Natural killer cell treated with Interleukin-12 subunit alpha and Interleukin-12 subunit beta and Interleukin-15 and Interleukin-18, amount 100 ng/mL, for 72 hours (primary cell): Measurements from ENCODE around the gene CXCL6. TPM values are rescaled to one million over a fixed set of nuclear protein-coding genes. Genes with fewer than 3 reads are reported as not detected.

Experiments used
- ATAC-seq, 2 donors: fragments of 150-1000 bp; cut with Tn5 transposase in 1 of 2; sonication (Bioruptor Pico), chemical (Tn5 transposase) in 1 of 2; 2 replicates each; pipeline ENCODE4 v1.10.0; 2021
- DNase-seq: peaks from one replicate; pipeline ENCODE4 v3.0.0; 2022; ENCODE audit warnings: low spot score
- H3K27ac Mint-ChIP-seq, 2 donors: 1 replicate in 1 of 2; 2 replicates in 1 of 2; pipeline ENCODE4 v1.8.0; 2022; ENCODE audit warnings: mixed read lengths in 2 of 2, mild to moderate bottlenecking in 1 of 2, moderate library complexity in 1 of 2
- H3K27me3 Mint-ChIP-seq, 2 donors: 1 replicate in 1 of 2; 2 replicates in 1 of 2; pipeline ENCODE4 v1.8.0; 2022; ENCODE audit warnings: mixed read lengths in 2 of 2
- H3K36me3 Mint-ChIP-seq: one replicate; pipeline ENCODE4 v1.8.0; 2022; ENCODE audit warnings: mixed read lengths
- H3K4me1 Mint-ChIP-seq, 2 donors: 1 replicate in 1 of 2; 2 replicates in 1 of 2; pipeline ENCODE4 v1.8.0; 2022; ENCODE audit warnings: low read depth in 2 of 2, mixed read lengths in 2 of 2, mild to moderate bottlenecking in 1 of 2
- H3K4me3 Mint-ChIP-seq: one replicate; pipeline ENCODE4 v1.8.0; 2022; ENCODE audit warnings: mixed read lengths
- H3K9me3 Mint-ChIP-seq: 2 replicates; pipeline ENCODE4 v1.8.0; 2022; ENCODE audit warnings: mixed read lengths
- total RNA-seq, 2 donors: library from RNA; stranded (reverse); gene quantifications; one replicate each; pipeline ENCODE4 v1.2.3, GENCODE V29; 2022

Gene CXCL6
- total RNA-seq, 2 donors from 2014 or later, result not detected

GRCh38 chr4:73885574-73886267 lies 49.2 kb downstream of the CXCL6 start:
- H3K27ac Mint-ChIP-seq, result no peak overlapping the region
- no peak for DNase-seq
- H3K27me3 Mint-ChIP-seq, result no peaks in the 10 kb centered on the region
- no peaks in the 10 kb centered on the region for H3K36me3 Mint-ChIP-seq
- peaks cover 2% of the 10 kb centered on the region for H3K9me3 Mint-ChIP-seq
- no peak overlapping the region for H3K4me3 Mint-ChIP-seq
- ATAC-seq, result no peak
- H3K4me1 Mint-ChIP-seq, result no peaks in the 10 kb centered on the region

Other genes starting within 250 kb of the CXCL6 start
- not detected for gene RASSF6, start 216.2 kb upstream of the CXCL6 start, total RNA-seq
- gene CXCL8, start 96.1 kb upstream of the CXCL6 start, total RNA-seq, result 100 to 1,000 TPM in 1 of 2 donors, 10 to 100 TPM in 1; 61.9 to 159 TPM
- gene PF4V1, start 16.6 kb downstream of the CXCL6 start, total RNA-seq, result not detected
- under 1 TPM in 1 of 2 donors, not detected in 1; 0.78 TPM for gene CXCL1, start 32.7 kb downstream of the CXCL6 start, total RNA-seq
- gene PF4, start 145.3 kb downstream of the CXCL6 start, total RNA-seq, result not detected
- gene PPBP, start 151.5 kb downstream of the CXCL6 start, total RNA-seq, result not detected
- not detected for gene CXCL5, start 162.0 kb downstream of the CXCL6 start, total RNA-seq
- gene CXCL3, start 202.0 kb downstream of the CXCL6 start, total RNA-seq, result not detected